GM19351 (cell line): ENCODE data around the gene GJD2.

Experiments
- ATAC-seq: cut with Tn5 transposase; IDR thresholded peaks from one replicate; pipeline ENCODE4 v1.9.1; 2021; ENCODE audit warnings: mild to moderate bottlenecking, moderate library complexity; ENCODE audit not compliant: unreplicated experiment

Gene GJD2

GRCh38 chr15:34773917-34774316 is 19.1 kb upstream of the GJD2 start:
- ATAC-seq: no peak

- no peak for ATAC-seq
Observed at GRCh38 chr15:34773013-34773412, 18.2 kb upstream of the GJD2 start.

GRCh38 chr15:34772312-34772711 is 17.5 kb upstream of the GJD2 start:
- no peak for ATAC-seq

GRCh38 chr15:34769711-34770110 is 14.9 kb upstream of the GJD2 start:
- ATAC-seq: no peak

GRCh38 chr15:34768530-34768929 is 13.7 kb upstream of the GJD2 start:
- no peak for ATAC-seq

GRCh38 chr15:34765741-34766140 is 10.9 kb upstream of the GJD2 start:
- ATAC-seq: no peak

- ATAC-seq: no peak
Observed at GRCh38 chr15:34760909-34761308, 6.1 kb upstream of the GJD2 start.

GRCh38 chr15:34759992-34760391 is 5.2 kb upstream of the GJD2 start:
- no peak for ATAC-seq

GRCh38 chr15:34759347-34759746 is 4.5 kb upstream of the GJD2 start:
- no peak for ATAC-seq

GRCh38 chr15:34757262-34757661 is 2.5 kb upstream of the GJD2 start:
- ATAC-seq: no peak

- ATAC-seq: no peak
Observed at GRCh38 chr15:34755419-34755773, 598 bp upstream of the GJD2 start.

GRCh38 chr15:34754171-34754601 is 612 bp downstream of the GJD2 start:
- no peak for ATAC-seq

- ATAC-seq: no peak
Observed at GRCh38 chr15:34753236-34753894, 1.4 kb downstream of the GJD2 start.

- no peak for ATAC-seq
Observed at GRCh38 chr15:34749691-34750090, 5.1 kb downstream of the GJD2 start.

GRCh38 chr15:34739346-34739745 is 15.5 kb downstream of the GJD2 start:
- no peak for ATAC-seq

GRCh38 chr15:34738002-34738401 is 16.8 kb downstream of the GJD2 start:
- ATAC-seq: no peak

- no peak for ATAC-seq
Observed at GRCh38 chr15:34737477-34737876, 17.3 kb downstream of the GJD2 start.

- no peak for ATAC-seq
Observed at GRCh38 chr15:34734303-34734702, 20.5 kb downstream of the GJD2 start.

- no peak for ATAC-seq
Observed at GRCh38 chr15:34733621-34734020, 21.2 kb downstream of the GJD2 start.

- no peak for ATAC-seq
Observed at GRCh38 chr15:34732430-34732829, 22.4 kb downstream of the GJD2 start.

GRCh38 chr15:34730701-34731100 is 24.1 kb downstream of the GJD2 start:
- ATAC-seq: no peak

GRCh38 chr15:34729886-34730285 is 24.9 kb downstream of the GJD2 start:
- no peak for ATAC-seq

GRCh38 chr15:34729056-34729455 is 25.7 kb downstream of the GJD2 start:
- no peak for ATAC-seq
